HepG2 (cell line): ENCODE measurements around the gene RANBP3. TPM values are rescaled to one million over a fixed set of nuclear protein-coding genes. Genes with fewer than 3 reads are reported as not detected.

Experiments
- CBX2 ChIP-seq, 2 experiments: fragments of 200-600 bp in 1 of 2; sonication (generic); formaldehyde crosslinking in 1 of 2; IDR thresholded peaks; 2 replicates each; pipeline versions ENCODE4 v1.7.0 to v1.8.1; 2018 to 2022; ENCODE audit warnings: low read depth in 2 of 2, low read length in 1 of 2, mild to moderate bottlenecking in 1 of 2, missing genetic modification reagents in 1 of 2
- CREBL2 ChIP-seq: sonication (generic); formaldehyde crosslinking; IDR thresholded peaks from 2 replicates; pipeline ENCODE4 v1.8.1; 2023; ENCODE audit warnings: missing genetic modification reagents, mild to moderate bottlenecking, borderline replicate concordance
- ETV6 ChIP-seq: sonication (generic); formaldehyde crosslinking; conservative IDR thresholded peaks from 2 replicates; pipeline ENCODE4 v1.4.0; 2020; ENCODE audit warnings: missing genetic modification reagents
- FOXK2 ChIP-seq: fragments of 450-650 bp; IDR thresholded peaks from 2 replicates; pipeline ENCODE4 v1.6.1; 2016
- HNRNPH1 ChIP-seq: fragments of 200-400 bp; formaldehyde crosslinking; optimal IDR thresholded peaks from 2 replicates; pipeline ENCODE3; 2017; ENCODE audit warnings: mild to moderate bottlenecking, low read depth, low read length
- MED13 ChIP-seq: sonication (generic); formaldehyde crosslinking; IDR thresholded peaks from 2 replicates; pipeline ENCODE4 v1.5.0; 2020; ENCODE audit warnings: missing genetic modification reagents
- NCOA1 ChIP-seq: sonication (generic); formaldehyde crosslinking; IDR thresholded peaks from 2 replicates; pipeline ENCODE4 v1.9.0; 2021; ENCODE audit warnings: missing genetic modification reagents
- SRY ChIP-seq: sonication (generic); formaldehyde crosslinking; IDR thresholded peaks from 2 replicates; pipeline ENCODE4 v1.8.0; 2022; ENCODE audit warnings: mild to moderate bottlenecking, missing genetic modification reagents
- TBX2 ChIP-seq: sonication (generic); formaldehyde crosslinking; IDR thresholded peaks from 2 replicates; pipeline ENCODE4 v1.5.0; 2020; ENCODE audit warnings: missing genetic modification reagents, mild to moderate bottlenecking, borderline replicate concordance
- TGIF2 ChIP-seq: IDR thresholded peaks from 2 replicates; pipeline ENCODE4 v1.6.1; 2016; ENCODE audit warnings: control low read depth, missing compliant biosample characterization
- ZBTB2 ChIP-seq: sonication (generic); formaldehyde crosslinking; IDR thresholded peaks from 2 replicates; pipeline ENCODE4 v1.8.0; 2022; ENCODE audit warnings: low read depth, missing genetic modification reagents
- ZBTB49 ChIP-seq: sonication (generic); formaldehyde crosslinking; IDR thresholded peaks from 2 replicates; pipeline ENCODE4 v1.4.0; 2020; ENCODE audit warnings: missing genetic modification reagents, borderline replicate concordance
- ZNF260 ChIP-seq: sonication (generic); formaldehyde crosslinking; IDR thresholded peaks from 2 replicates; pipeline ENCODE4 v1.4.0; 2020; ENCODE audit warnings: missing genetic modification reagents, low read depth, mild to moderate bottlenecking, borderline replicate concordance
- ZNF574 ChIP-seq: sonication (generic); formaldehyde crosslinking; IDR thresholded peaks from 2 replicates; pipeline ENCODE4 v1.4.0; 2020; ENCODE audit warnings: missing genetic modification reagents
- ZNF672 ChIP-seq: sonication (generic); formaldehyde crosslinking; IDR thresholded peaks from 2 replicates; pipeline ENCODE4 v1.8.1; 2022; ENCODE audit warnings: missing genetic modification reagents
- ZNF749 ChIP-seq: sonication (generic); formaldehyde crosslinking; IDR thresholded peaks from 2 replicates; pipeline ENCODE4 v1.8.0; 2022; ENCODE audit warnings: mild to moderate bottlenecking, missing genetic modification reagents, moderate library complexity, borderline replicate concordance
- ZNF770 ChIP-seq: sonication (generic); formaldehyde crosslinking; IDR thresholded peaks from 2 replicates; pipeline ENCODE4 v1.5.0; 2020; ENCODE audit warnings: mild to moderate bottlenecking, missing genetic modification reagents
- ZNF780A ChIP-seq: sonication (generic); formaldehyde crosslinking; IDR thresholded peaks from 2 replicates; pipeline ENCODE4 v1.8.0; 2022; ENCODE audit warnings: mild to moderate bottlenecking, missing genetic modification reagents, moderate library complexity
- polyA plus RNA-seq, 8 experiments: library from polyadenylated mRNA; depleted of rRNA in 3 of 8; stranded (reverse) in 7 of 8; unstranded in 1 of 8; fragments of >200 nt; fragmentation: Illumina TruSeq in 4 of 8; extraction: Trizol in 4 of 8; gene quantifications; 2 replicates each; pipeline versions ENCODE4 v1.2.1 to v1.2.3, GENCODE V29; 2011 to 2016; ENCODE audit warnings: low read depth in 4 of 8, missing spikeins in 1 of 8, mixed read lengths in 1 of 8; ENCODE audit not compliant: insufficient read depth in 1 of 8
- total RNA-seq, 5 experiments: library from RNA; depleted of rRNA; stranded (reverse); fragments of >200 nt; fragmentation: Illumina TruSeq; extraction: Trizol; gene quantifications; 2 replicates each; pipeline ENCODE4 v1.2.3, GENCODE V29; 2016; ENCODE audit warnings: low read depth in 1 of 5

The RANBP3 gene
- total and polyA plus RNA-seq, 2 of the 13 experiments (the other 11 are each of a cell fraction or from before 2014, with no cell fraction given) = 39.5 to 149 TPM

GRCh38 chr19:5903624-5904351, 74.2 kb downstream of the RANBP3 start, which contains the start of gene NDUFA11 (continued):
- TF ChIP-seq ZNF574 (CRISPR knock-in tag) (peak; percentile 92), HNRNPH1 (no peak), NCOA1 (CRISPR knock-in tag) (no peak; the same call in 1 of the 2 replicates), ZNF749 (CRISPR knock-in tag) (0 out of 2 replicates have a peak, but pooled peaks have one; percentile 46), ZBTB2 (CRISPR knock-in tag) (peak; percentile 65), TBX2 (CRISPR knock-in tag) (peak; percentile 92), ZNF770 (CRISPR knock-in tag) (peak; percentile 44; the same call in 1 of the 2 replicates), CREBL2 (CRISPR knock-in tag) (peak; percentile 36; the same call in 1 of the 2 replicates), ZNF260 (no peak), ZNF780A (CRISPR knock-in tag) (peak; percentile 84), ZNF672 (CRISPR knock-in tag) (no peak), SRY (peak; percentile 94), MED13 (CRISPR knock-in tag) (no peak), FOXK2 (peak; percentile 78), CBX2 (IDR thresholded peaks at IDR 0.05; ENCODE audit: low read depth, low read length) (no peak), CBX2 (CRISPR knock-in tag; IDR thresholded peaks at IDR 0.05; ENCODE audit: low read depth) (no peak), ETV6 (CRISPR knock-in tag) (no peak), ZBTB49 (no peak), TGIF2 (0 out of 2 replicates have a peak, but pooled peaks have one; percentile 35)
